ENCODE data around the gene GZMA.

- TF ChIP-seq SUZ12 (IDR thresholded peaks at IDR 0.05; ENCODE audit: extremely low read depth, insufficient read depth, insufficient read length) (no peak), YY1 (IDR thresholded peaks at IDR 0.05; ENCODE audit: insufficient read depth, insufficient read length) (no peak)
Observed at GRCh38 chr5:55141945-55142690, 39.7 kb downstream of the GZMA start.

All from NT2/D1 (cell line).